HG03439 (cell line): Measurements from ENCODE around the gene SMCO2.

Experiments
- ATAC-seq: cut with Tn5 transposase; IDR thresholded peaks from one replicate; pipeline ENCODE4 v1.9.1; 2021; ENCODE audit warnings: mild to moderate bottlenecking, moderate library complexity; ENCODE audit not compliant: unreplicated experiment

The SMCO2 gene

DNA sequence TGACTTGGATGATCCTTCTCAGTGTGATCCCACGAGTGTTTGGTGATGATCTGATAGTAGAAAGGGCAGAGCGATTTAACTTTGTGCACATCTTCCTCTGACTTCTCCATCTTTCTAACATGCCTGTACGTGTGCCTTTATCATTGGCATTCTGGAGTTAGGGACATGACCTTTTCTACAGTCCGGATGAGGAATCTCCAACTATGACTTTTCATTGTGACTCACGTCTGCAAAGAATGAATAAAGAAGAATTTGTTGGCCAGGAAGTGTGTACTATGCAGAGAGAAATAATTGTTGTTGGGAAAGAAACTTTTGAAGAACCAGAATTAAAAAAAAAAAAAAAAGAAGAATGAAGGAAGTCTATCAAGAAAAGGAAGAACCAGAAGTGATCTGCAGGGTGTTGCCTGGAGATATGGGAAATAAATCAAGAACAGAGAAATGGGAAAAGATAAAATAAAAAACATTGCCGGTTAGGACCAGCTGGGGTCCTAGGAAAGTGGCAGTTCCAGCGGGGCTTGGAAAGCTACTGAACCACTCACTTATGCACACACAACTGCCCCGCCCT, 102.8 kb downstream of the SMCO2 start:
- ATAC-seq = no peak

DNA sequence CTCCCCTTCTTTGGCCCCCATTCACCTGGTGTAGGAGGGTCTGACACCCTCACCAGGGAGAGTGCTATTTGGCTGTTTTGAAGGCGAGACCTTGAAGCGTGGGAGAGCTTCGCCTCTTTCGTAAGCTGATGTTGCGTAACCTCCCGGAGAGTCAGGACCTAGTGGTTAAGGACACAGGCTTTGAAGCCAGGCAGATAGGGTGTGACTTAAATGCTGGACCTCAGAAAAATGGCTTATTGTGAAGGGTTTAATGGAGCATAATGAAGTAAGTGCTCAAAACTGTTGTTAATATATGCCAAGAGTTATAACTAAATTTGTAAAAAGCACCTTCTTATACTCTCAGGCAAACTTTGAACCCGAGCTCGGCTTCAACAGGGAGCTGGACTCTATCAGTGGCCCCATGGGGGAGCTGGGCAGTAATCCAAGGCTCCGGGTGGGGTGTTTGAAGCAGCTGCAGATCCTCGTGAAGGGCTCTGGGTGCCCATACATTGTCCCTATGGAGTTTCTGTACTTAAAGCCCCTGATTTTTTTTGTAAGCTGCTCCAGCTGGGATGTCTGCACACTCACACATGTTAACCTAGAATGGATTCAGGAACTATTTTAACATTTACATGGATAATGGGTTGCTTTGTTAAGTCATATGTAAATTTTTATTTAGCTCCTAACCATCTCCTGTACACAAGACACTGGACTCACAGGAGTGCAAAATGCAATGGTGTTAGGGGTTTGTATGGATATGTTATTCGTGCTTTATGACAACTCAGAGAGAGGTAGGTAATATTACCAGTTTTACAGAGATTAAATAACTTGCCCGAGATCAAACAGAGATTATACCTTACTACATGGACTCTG, 103.5 kb downstream of the SMCO2 start:
- no peak for ATAC-seq

DNA sequence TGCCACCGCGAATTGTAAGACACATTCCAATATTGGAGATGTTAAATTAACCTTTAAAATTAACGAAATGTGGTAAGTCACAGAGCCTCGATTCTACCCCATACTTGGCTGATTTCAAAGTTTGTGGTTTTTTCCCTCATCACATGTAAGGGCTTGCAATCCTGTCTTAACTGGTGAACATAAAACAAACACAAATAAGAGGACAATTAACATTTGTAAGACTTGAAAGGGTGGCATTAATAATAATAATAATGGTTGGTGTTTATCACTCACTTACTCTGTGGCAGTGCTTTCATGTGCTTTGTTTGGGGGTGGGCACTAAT, 104.1 kb downstream of the SMCO2 start:
- no peak for ATAC-seq

DNA sequence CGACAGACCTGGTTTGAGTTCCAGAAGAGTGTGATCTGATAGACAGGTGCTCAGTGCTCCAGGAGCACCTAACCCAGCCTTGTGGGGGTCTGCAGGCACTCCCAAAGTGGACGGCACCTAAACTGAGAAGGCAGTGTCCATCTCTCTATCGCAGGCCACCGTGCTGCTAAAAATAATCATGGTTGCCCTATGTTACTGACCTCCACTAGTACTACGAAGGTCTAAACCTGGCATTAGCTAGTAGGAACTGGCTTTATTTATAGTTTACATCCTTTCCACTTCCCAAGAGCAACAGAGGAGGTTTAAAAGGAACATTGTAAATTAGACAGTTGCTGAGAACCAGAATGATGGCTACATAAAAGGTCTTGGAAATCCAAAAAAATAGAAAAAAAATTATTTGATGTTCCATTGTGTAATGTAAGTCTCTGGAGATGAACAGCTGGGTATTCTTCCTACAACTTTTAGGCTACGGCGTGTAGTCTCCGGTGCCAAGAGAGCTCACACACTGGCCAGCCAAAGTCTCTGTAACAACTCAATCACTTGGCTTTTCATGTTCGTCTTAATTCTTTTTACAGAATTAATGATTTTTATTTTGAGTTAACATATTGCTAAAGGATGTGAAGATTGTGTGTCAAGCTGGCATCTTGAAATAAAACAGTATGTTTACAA, 104.8 kb downstream of the SMCO2 start:
- no peak for ATAC-seq
